Activated CD8-positive, alpha-beta T cell treated with anti-CD3 and anti-CD28 coated beads, Interleukin-2, amount 10 ng/mL, durations not matched to agents 7 days and 5 days (primary cell): ENCODE results near the gene GCSAM. TPM values are rescaled to one million over a fixed set of nuclear protein-coding genes. Genes with fewer than 3 reads are reported as not detected.

Source experiments
- ATAC-seq: fragments of 150-1000 bp; cut with Tn5 transposase; one replicate; pipeline ENCODE4 v1.10.0; 2021; ENCODE audit warnings: moderate library complexity
- CTCF ChIA-PET: fragments of 350-600 bp; sonication (Branson Sonifier 250); formaldehyde crosslinking; loops from one replicate; lab custom pipeline; 2021; ENCODE audit warnings: antibody characterized with exemption; lab: Charles Lee
- POLR2A ChIA-PET: fragments of 350-600 bp; sonication (Branson Sonifier 250); formaldehyde crosslinking; loops from one replicate; lab custom pipeline; 2021; ENCODE audit warnings: antibody characterized with exemption; lab: Charles Lee
- DNase-seq: peaks from one replicate; pipeline ENCODE4 v3.0.0-alpha.2; 2020
- H3K27ac Mint-ChIP-seq: one replicate; pipeline ENCODE4 v1.8.0; 2021; ENCODE audit warnings: mild to moderate bottlenecking, mixed read lengths
- H3K27me3 Mint-ChIP-seq: one replicate; pipeline ENCODE4 v1.8.0; 2021; ENCODE audit warnings: low read depth, mixed read lengths
- H3K36me3 Mint-ChIP-seq: one replicate; pipeline ENCODE4 v1.8.0; 2021; ENCODE audit warnings: low read depth, mixed read lengths
- H3K4me1 Mint-ChIP-seq: one replicate; pipeline ENCODE4 v1.8.0; 2021; ENCODE audit warnings: low read depth, mixed read lengths
- H3K4me3 Mint-ChIP-seq: one replicate; pipeline ENCODE4 v1.8.0; 2021; ENCODE audit warnings: mild to moderate bottlenecking, mixed read lengths
- H3K9me3 Mint-ChIP-seq: one replicate; pipeline ENCODE4 v1.8.0; 2022; ENCODE audit warnings: mixed read lengths; ENCODE audit not compliant: insufficient read depth
- total RNA-seq, 2 experiments: library from RNA; stranded (reverse); gene quantifications; one replicate each; pipeline ENCODE4 v1.2.3, GENCODE V29; 2021

The GCSAM gene
- total RNA-seq, 2 experiments from 2014 or later, result 5.6 to 6.9 TPM

GRCh38 chr3:112128843-112129727 is 4.0 kb downstream of the GCSAM start:
- H3K9me3 Mint-ChIP-seq, result no peaks in the 10 kb centered on the region
- ATAC-seq, result peak; percentile 78
- no peak overlapping the region for H3K4me3 Mint-ChIP-seq
- DNase-seq, result peak; percentile 66
- H3K4me1 Mint-ChIP-seq, result peaks cover 75% of the 10 kb centered on the region
- H3K27ac Mint-ChIP-seq, result peak overlapping the region; percentile 56
- H3K36me3 Mint-ChIP-seq, result peaks cover 23% of the 10 kb centered on the region
- POLR2A ChIA-PET, result interaction anchor here (1.2 kb wide), 1 partner anchor 12 kb away, joined by 5 read pairs; no protein-coding TSS in a partner anchor
- no peaks in the 10 kb centered on the region for H3K27me3 Mint-ChIP-seq
- CTCF ChIA-PET, result interaction anchor here (0.7 to 4.1 kb wide), 6 partner anchors 8 to 165 kb away, joined by 3 to 29 read pairs (median 4); partner anchors contain the start of gene SLC9C1

- ChIA-PET CTCF (interaction anchor here (0.7 to 4.1 kb wide), 8 partner anchors 8 to 165 kb away, joined by 3 to 29 read pairs (median 6); no protein-coding TSS in a partner anchor), POLR2A (interaction anchor here (1.2 kb wide), 1 partner anchor 11 kb away, joined by 5 read pairs; no protein-coding TSS in a partner anchor)
- Mint-ChIP-seq H3K4me3 (peak overlapping the region; percentile 55), H3K27ac (peak overlapping the region; percentile 66), H3K27me3 (no peaks in the 10 kb centered on the region), H3K9me3 (no peaks in the 10 kb centered on the region), H3K4me1 (peaks cover 62% of the 10 kb centered on the region), H3K36me3 (peaks cover 33% of the 10 kb centered on the region)
- ATAC-seq, result peak; percentile 20
- no peak for DNase-seq
Observed at GRCh38 chr3:112127522-112128494, 5.2 kb downstream of the GCSAM start.

- ChIA-PET CTCF (interaction anchor here (1.6 to 4.1 kb wide), 2 partner anchors 11 to 15 kb away, joined by 9 to 29 read pairs; no protein-coding TSS in a partner anchor), POLR2A (no interaction called here)
- Mint-ChIP-seq H3K27me3 (no peaks in the 10 kb centered on the region), H3K9me3 (no peaks in the 10 kb centered on the region), H3K4me1 (peaks cover 57% of the 10 kb centered on the region), H3K36me3 (peaks cover 40% of the 10 kb centered on the region), H3K27ac (no peak overlapping the region), H3K4me3 (peak overlapping the region; percentile 55)
- DNase-seq (no peak), ATAC-seq (no peak)
Observed at GRCh38 chr3:112126511-112126911, 6.5 kb downstream of the GCSAM start.

GRCh38 chr3:112124907-112125607 is 8.0 kb downstream of the GCSAM start:
- H3K27ac Mint-ChIP-seq, result no peak overlapping the region
- peaks cover 61% of the 10 kb centered on the region for H3K4me1 Mint-ChIP-seq
- ATAC-seq, result no peak
- no peak for DNase-seq
- no peak overlapping the region for H3K4me3 Mint-ChIP-seq
- no peaks in the 10 kb centered on the region for H3K27me3 Mint-ChIP-seq
- CTCF ChIA-PET, result interaction anchor here (0.8 to 2.1 kb wide), 4 partner anchors 11 to 406 kb away, joined by 4 to 14 read pairs (median 6); no protein-coding TSS in a partner anchor
- POLR2A ChIA-PET, result interaction anchor here (0.6 to 1.2 kb wide), 4 partner anchors 8 to 879 kb away, joined by 3 to 5 read pairs (median 4); no protein-coding TSS in a partner anchor
- peaks cover 41% of the 10 kb centered on the region for H3K36me3 Mint-ChIP-seq
- H3K9me3 Mint-ChIP-seq, result no peaks in the 10 kb centered on the region

GRCh38 chr3:112123548-112123947 is 9.5 kb downstream of the GCSAM start:
- peaks cover 60% of the 10 kb centered on the region for H3K4me1 Mint-ChIP-seq
- no peak overlapping the region for H3K4me3 Mint-ChIP-seq
- ChIA-PET POLR2A (no interaction called here), CTCF (interaction anchor here (1.6 kb wide), 1 partner anchor 12 kb away, joined by 4 read pairs; no protein-coding TSS in a partner anchor)
- no peaks in the 10 kb centered on the region for H3K27me3 Mint-ChIP-seq
- no peak overlapping the region for H3K27ac Mint-ChIP-seq
- no peaks in the 10 kb centered on the region for H3K9me3 Mint-ChIP-seq
- ATAC-seq (no peak), DNase-seq (no peak)
- peaks cover 48% of the 10 kb centered on the region for H3K36me3 Mint-ChIP-seq

- ChIA-PET POLR2A (no interaction called here), CTCF (interaction anchor here (1.6 kb wide), 1 partner anchor 11 kb away, joined by 4 read pairs; no protein-coding TSS in a partner anchor)
- no peaks in the 10 kb centered on the region for H3K27me3 Mint-ChIP-seq
- H3K4me1 Mint-ChIP-seq, result peaks cover 60% of the 10 kb centered on the region
- H3K9me3 Mint-ChIP-seq, result no peaks in the 10 kb centered on the region
- H3K36me3 Mint-ChIP-seq, result peaks cover 44% of the 10 kb centered on the region
- ATAC-seq (no peak), DNase-seq (no peak)
- H3K27ac Mint-ChIP-seq, result no peak overlapping the region
- no peak overlapping the region for H3K4me3 Mint-ChIP-seq
Observed at GRCh38 chr3:112122870-112123269, 10.2 kb downstream of the GCSAM start.

GRCh38 chr3:112121577-112122547 is 11.2 kb downstream of the GCSAM start:
- peaks cover 46% of the 10 kb centered on the region for H3K36me3 Mint-ChIP-seq
- H3K9me3 Mint-ChIP-seq, result no peaks in the 10 kb centered on the region
- H3K27me3 Mint-ChIP-seq, result no peaks in the 10 kb centered on the region
- no peak overlapping the region for H3K4me3 Mint-ChIP-seq
- ATAC-seq (no peak), DNase-seq (no peak)
- no peak overlapping the region for H3K27ac Mint-ChIP-seq
- POLR2A ChIA-PET, result interaction anchor here (0.5 kb wide), 1 partner anchor 211 kb away, joined by 3 read pairs; the partner anchor contains the start of gene CD200
- CTCF ChIA-PET, result interaction anchor here (1.0 to 2.1 kb wide), 2 partner anchors 11 to 15 kb away, joined by 5 to 18 read pairs; no protein-coding TSS in a partner anchor
- peaks cover 52% of the 10 kb centered on the region for H3K4me1 Mint-ChIP-seq

GRCh38 chr3:112119962-112120836 is 12.8 kb downstream of the GCSAM start:
- peak; percentile 55 for ATAC-seq
- Mint-ChIP-seq H3K9me3 (no peaks in the 10 kb centered on the region), H3K27me3 (no peaks in the 10 kb centered on the region), H3K4me3 (peak overlapping the region; percentile 59), H3K36me3 (peaks cover 36% of the 10 kb centered on the region), H3K27ac (peak overlapping the region; percentile 68), H3K4me1 (peaks cover 37% of the 10 kb centered on the region)
- ChIA-PET CTCF (interaction anchor here (0.7 to 2.1 kb wide), 4 partner anchors 9 to 17 kb away, joined by 4 to 18 read pairs (median 4); no protein-coding TSS in a partner anchor), POLR2A (no interaction called here)
- DNase-seq, result no peak
